ENCODE data around the gene HHLA2. TPM values are rescaled to one million over a fixed set of nuclear protein-coding genes. Genes with fewer than 3 reads are reported as not detected.

The HHLA2 gene
- total RNA-seq, 2 donors from 2014 or later: not detected

DNA sequence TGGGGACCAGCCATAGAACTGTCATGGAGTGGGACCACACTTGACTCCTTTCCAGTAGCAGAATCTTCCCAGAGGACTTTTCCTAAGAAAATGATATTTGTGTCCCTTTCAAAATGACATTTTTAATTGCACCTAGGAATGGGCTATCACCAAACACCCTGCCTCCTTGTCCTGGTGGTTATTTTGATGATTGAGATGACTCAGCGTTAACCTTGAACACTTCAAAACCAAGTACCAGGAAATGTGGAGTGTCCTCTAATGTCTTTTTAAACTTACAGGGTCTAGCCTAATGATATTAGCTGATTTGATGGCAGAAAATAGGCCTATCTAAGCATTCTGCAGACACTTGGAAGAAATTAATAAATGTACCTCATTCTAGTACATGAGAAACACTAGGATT is 90.7 kb downstream of the HHLA2 start:
- Histone ChIP-seq H3K9ac (ENCODE audit: extremely low read depth, low read length, poor library complexity, severe bottlenecking) (no peak overlapping the region), H3K27ac (ENCODE audit: low read depth, low read length) (no peak overlapping the region), H3K9me3 (ENCODE audit: control insufficient read depth, low read length) (no peaks in the 10 kb centered on the region), H3K36me3 (ENCODE audit: control insufficient read depth, insufficient read depth, low read length) (no peaks in the 10 kb centered on the region), H3K27me3 (ENCODE audit: control insufficient read depth, insufficient read depth, low read length, poor library complexity, severe bottlenecking) (peaks cover 8% of the 10 kb centered on the region), H3K4me1 (ENCODE audit: control insufficient read depth, insufficient read depth, low read length) (no peaks in the 10 kb centered on the region), H3K4me3 (ENCODE audit: low read length) (no peak overlapping the region)
- Mint-ChIP-seq H3K36me3 (ENCODE audit: low read depth) (no peaks in the 10 kb centered on the region), H3K4me1 (no peaks in the 10 kb centered on the region), H3K4me3 (no peak overlapping the region), H3K27ac (no peak overlapping the region), H3K9me3 (no peaks in the 10 kb centered on the region), H3K27me3 (ENCODE audit: insufficient read depth) (no peaks in the 10 kb centered on the region)
- DNase-seq: no peak
- WGBS, 2 experiments (ENCODE audit: insufficient coverage in 1 of 2, insufficient read length in 1 of 2): 100% methylated on average over 1 of the region's 1 CpG
- TF ChIP-seq, protein P1, sequence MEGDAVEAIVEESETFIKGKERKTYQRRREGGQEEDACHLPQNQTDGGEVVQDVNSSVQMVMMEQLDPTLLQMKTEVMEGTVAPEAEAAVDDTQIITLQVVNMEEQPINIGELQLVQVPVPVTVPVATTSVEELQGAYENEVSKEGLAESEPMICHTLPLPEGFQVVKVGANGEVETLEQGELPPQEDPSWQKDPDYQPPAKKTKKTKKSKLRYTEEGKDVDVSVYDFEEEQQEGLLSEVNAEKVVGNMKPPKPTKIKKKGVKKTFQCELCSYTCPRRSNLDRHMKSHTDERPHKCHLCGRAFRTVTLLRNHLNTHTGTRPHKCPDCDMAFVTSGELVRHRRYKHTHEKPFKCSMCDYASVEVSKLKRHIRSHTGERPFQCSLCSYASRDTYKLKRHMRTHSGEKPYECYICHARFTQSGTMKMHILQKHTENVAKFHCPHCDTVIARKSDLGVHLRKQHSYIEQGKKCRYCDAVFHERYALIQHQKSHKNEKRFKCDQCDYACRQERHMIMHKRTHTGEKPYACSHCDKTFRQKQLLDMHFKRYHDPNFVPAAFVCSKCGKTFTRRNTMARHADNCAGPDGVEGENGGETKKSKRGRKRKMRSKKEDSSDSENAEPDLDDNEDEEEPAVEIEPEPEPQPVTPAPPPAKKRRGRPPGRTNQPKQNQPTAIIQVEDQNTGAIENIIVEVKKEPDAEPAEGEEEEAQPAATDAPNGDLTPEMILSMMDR (conservative IDR thresholded peaks at IDR 0.05): no peak

DNA sequence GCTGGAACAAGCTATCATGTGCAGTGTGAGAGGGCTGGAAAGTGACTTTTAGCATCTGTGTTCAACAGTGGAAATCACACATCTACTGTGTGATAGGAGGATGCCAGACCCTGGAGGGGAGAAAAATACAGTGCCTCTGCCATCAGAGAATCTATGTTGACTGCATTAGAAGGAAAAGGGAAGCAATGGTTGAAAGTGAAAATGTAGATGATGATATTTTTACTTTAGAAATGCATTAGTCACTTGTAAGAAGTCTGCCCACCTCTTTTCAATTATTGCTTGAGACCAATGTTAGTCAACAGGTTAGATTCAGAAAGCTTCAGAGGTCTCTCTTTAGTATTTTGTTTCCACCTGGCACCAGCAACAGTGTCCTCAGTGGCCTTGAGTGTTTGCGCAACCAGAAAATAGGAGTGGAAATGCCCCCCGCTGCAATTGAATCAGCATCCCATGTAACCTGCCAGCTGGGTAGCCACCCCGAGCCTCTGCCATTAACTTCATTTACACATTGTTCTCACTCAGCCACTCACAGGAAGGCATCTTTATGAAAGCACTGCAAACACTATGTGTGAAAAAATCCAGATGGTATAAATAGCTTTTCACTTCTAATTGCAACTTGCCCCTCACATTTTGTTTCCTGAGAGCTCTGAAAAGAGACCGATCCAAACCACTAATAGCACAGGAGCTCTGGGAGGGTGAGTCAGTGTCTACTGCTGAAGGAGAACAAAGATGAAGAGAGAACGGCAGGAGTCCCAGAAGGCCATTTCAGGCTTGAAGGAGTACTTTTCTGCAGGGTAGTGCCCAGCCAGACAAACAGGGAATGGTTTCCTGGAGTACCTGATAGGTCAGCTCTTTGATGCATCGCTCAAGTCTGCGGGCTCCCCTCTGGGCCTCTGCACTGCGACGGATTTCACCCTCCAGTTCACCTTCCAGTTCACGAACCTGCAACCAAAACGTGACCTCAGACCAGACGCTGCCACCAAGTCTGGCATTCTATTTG is 92.1 kb downstream of the HHLA2 start:
- no peaks in the 10 kb centered on the region for H3K36me3 Mint-ChIP-seq (ENCODE audit: low read depth)

DNA sequence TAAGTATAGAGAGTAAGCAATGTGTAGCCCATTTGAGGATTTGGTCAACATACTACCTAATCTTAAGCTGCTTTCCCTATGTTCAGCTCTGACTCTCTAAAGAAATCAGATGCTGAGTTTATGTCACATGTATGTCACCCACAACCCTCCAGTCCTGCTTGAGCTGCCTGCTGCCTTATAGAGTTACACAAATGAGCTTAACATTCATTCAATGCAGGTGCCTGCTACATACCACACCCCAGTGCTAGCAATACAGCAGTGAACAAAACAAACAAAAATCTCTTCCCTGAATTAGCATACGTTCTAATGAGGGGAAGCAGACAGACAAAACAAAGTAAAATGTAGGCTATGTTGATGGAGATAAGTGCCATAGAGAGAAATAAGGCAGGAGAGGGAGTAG is 93.0 kb downstream of the HHLA2 start:
- H3K36me3 Mint-ChIP-seq (ENCODE audit: low read depth): no peaks in the 10 kb centered on the region
- 85 to 100% methylated on average over 1 of the region's 1 CpG for WGBS, 2 experiments (ENCODE audit: insufficient coverage in 1 of 2, insufficient read length in 1 of 2)
- H3K27ac Mint-ChIP-seq: no peak overlapping the region

More for the DNA sequence above, 92.1 kb downstream of the HHLA2 start:
- H3K9ac ChIP-seq (ENCODE audit: extremely low read depth, low read length, poor library complexity, severe bottlenecking): no peak overlapping the region
- H3K36me3 ChIP-seq (ENCODE audit: control insufficient read depth, insufficient read depth, low read length): no peaks in the 10 kb centered on the region
- Mint-ChIP-seq H3K9me3 (no peaks in the 10 kb centered on the region), H3K4me1 (no peaks in the 10 kb centered on the region), H3K27me3 (ENCODE audit: insufficient read depth) (peaks cover 2% of the 10 kb centered on the region), H3K4me3 (no peak overlapping the region), H3K27ac (no peak overlapping the region)
- H3K4me1 ChIP-seq (ENCODE audit: control insufficient read depth, insufficient read depth, low read length): no peaks in the 10 kb centered on the region
- no peak for DNase-seq
- H3K27me3 ChIP-seq (ENCODE audit: control insufficient read depth, insufficient read depth, low read length, poor library complexity, severe bottlenecking): peaks cover 21% of the 10 kb centered on the region
- H3K4me3 ChIP-seq (ENCODE audit: low read length): no peak overlapping the region
- no peak overlapping the region for H3K27ac ChIP-seq (ENCODE audit: low read depth, low read length)
- TF ChIP-seq, protein P1 (conservative IDR thresholded peaks at IDR 0.05): no peak
- H3K9me3 ChIP-seq (ENCODE audit: control insufficient read depth, low read length): no peaks in the 10 kb centered on the region
- 83 to 88% methylated on average over 7 to 12 of the region's 12 CpGs for WGBS, 2 experiments (ENCODE audit: insufficient coverage in 1 of 2, insufficient read length in 1 of 2)

More for the DNA sequence above, 93.0 kb downstream of the HHLA2 start:
- Histone ChIP-seq H3K27ac (ENCODE audit: low read depth, low read length) (no peak overlapping the region), H3K4me1 (ENCODE audit: control insufficient read depth, insufficient read depth, low read length) (no peaks in the 10 kb centered on the region), H3K9me3 (ENCODE audit: control insufficient read depth, low read length) (no peaks in the 10 kb centered on the region), H3K27me3 (ENCODE audit: control insufficient read depth, insufficient read depth, low read length, poor library complexity, severe bottlenecking) (peaks cover 31% of the 10 kb centered on the region), H3K4me3 (ENCODE audit: low read length) (no peak overlapping the region), H3K9ac (ENCODE audit: extremely low read depth, low read length, poor library complexity, severe bottlenecking) (no peak overlapping the region), H3K36me3 (ENCODE audit: control insufficient read depth, insufficient read depth, low read length) (no peaks in the 10 kb centered on the region)
- no peak overlapping the region for H3K4me3 Mint-ChIP-seq
- H3K27me3 Mint-ChIP-seq (ENCODE audit: insufficient read depth): peaks cover 3% of the 10 kb centered on the region
- no peaks in the 10 kb centered on the region for H3K9me3 Mint-ChIP-seq
- no peaks in the 10 kb centered on the region for H3K4me1 Mint-ChIP-seq
- TF ChIP-seq, protein P1 (conservative IDR thresholded peaks at IDR 0.05): no peak
- no peak for DNase-seq
